Body of pancreas (tissue), 4 donors: ENCODE measurements around the gene ZNF10.

Source experiments
- CTCF ChIP-seq, 7 experiments: fragments of 450-650 bp in 4 of 7; fragments of 200-600 bp in 3 of 7; sonication (generic) in 3 of 7; IDR thresholded peaks; one replicate each; pipeline ENCODE4 v1.5.1; 2016 to 2019; ENCODE audit warnings: antibody characterized with exemption in 7 of 7
- POLR2A ChIP-seq, 3 donors: fragments of 450-650 bp; IDR thresholded peaks; one replicate each; pipeline ENCODE4 v1.6.1; 2016; ENCODE audit warnings: antibody characterized with exemption in 3 of 3, mild to moderate bottlenecking in 2 of 3

GRCh38 chr12:133165776-133166175, 35.3 kb downstream of the ZNF10 start:
- TF ChIP-seq CTCF (IDR thresholded peaks at IDR 0.05) (no peak), POLR2A (IDR thresholded peaks at IDR 0.05) (no peak)
